Psoas muscle (tissue), 8 donors: ENCODE measurements around the gene MTUS2. TPM values are rescaled to one million over a fixed set of nuclear protein-coding genes. Genes with fewer than 3 reads are reported as not detected.

Source experiments
- ATAC-seq, 4 donors: fragments of 200-7000 bp; cut with Tn5 transposase; one replicate each; pipeline ENCODE4 v1.9.1; 2020; ENCODE audit warnings: moderate library complexity in 3 of 4, mild to moderate bottlenecking in 2 of 4
- DNase-seq, 2 donors: peaks; one replicate each; pipeline ENCODE4 v3.0.0-alpha.2; 2020
- H3K27ac ChIP-seq: fragments of 200-600 bp; one replicate; pipeline ENCODE4 v1.8.0; 2022
- H3K27me3 ChIP-seq, 3 donors: fragments of 200-600 bp in 1 of 3; one replicate each; pipeline versions ENCODE4 v1.6.1 to v1.8.0; 2013 to 2022; ENCODE audit warnings: low read length in 2 of 3, mild to moderate bottlenecking in 2 of 3, moderate library complexity in 1 of 3; ENCODE audit not compliant: insufficient read depth in 3 of 3
- H3K36me3 ChIP-seq, 2 donors: fragments of 200-600 bp in 1 of 2; one replicate each; pipeline versions ENCODE4 v1.6.1 to v1.8.0; 2013 to 2022; ENCODE audit warnings: low read depth in 1 of 2, mild to moderate bottlenecking in 1 of 2, moderate library complexity in 1 of 2; ENCODE audit not compliant: insufficient read depth in 1 of 2
- H3K4me1 ChIP-seq: fragments of 200-600 bp; one replicate; pipeline ENCODE4 v1.8.0; 2022
- H3K4me3 ChIP-seq: fragments of 200-600 bp; one replicate; pipeline ENCODE4 v1.8.0; 2022; ENCODE audit warnings: mild to moderate bottlenecking
- H3K9me3 ChIP-seq: fragments of 200-600 bp; one replicate; pipeline ENCODE4 v1.8.0; 2022
- CTCF ChIP-seq: fragments of 200-600 bp; IDR thresholded peaks from one replicate; pipeline ENCODE4 v1.8.0; 2022; ENCODE audit warnings: antibody characterized with exemption
- WGBS, 3 donors: extraction: QIAGEN DNeasy Blood & Tissue Kit; methylation state at CpG; one replicate each; pipeline versions ENCODE4 v1.1.6 to v1.1.7; 2013; 5-methylcytosine and 5-hydroxymethylcytosine counted together
- intact Hi-C, 2 donors: fragments of 100-400 bp; cut with DNase I; formaldehyde crosslinking; loops; one replicate each; pipeline versions ENCODE4 v1.11.0 to v1.14.2; 2022
- polyA plus RNA-seq, 3 donors: library from polyadenylated mRNA; stranded (reverse); fragments of 200-250 nt; gene quantifications; one replicate each; pipeline ENCODE4 v1.2.3, GENCODE V29; 2013
- total RNA-seq, 4 donors: library from RNA; stranded (reverse); fragmentation: NEBNext Ultra II Directional in 2 of 4; extraction: Animal tissue kit (Norgen Biotek cat#: 25700) in 2 of 4; gene quantifications; one replicate each; pipeline versions ENCODE4 v1.2.1 to v1.2.4, GENCODE V29; 2021 to 2023
- donor health status: healthy with polysubstance abuse.
- donor health status: DM: no; HTN: no; CAD: no; lungs with moderate emphysema.
- donor health status: Bipolar disorder and iron deficiency.
- donor health status: healthy.
- donor health status: DM: yes; HTN: yes; CAD: no.
- donor health status: DM: no; HTN: no; CAD: no.
- donor health status: DM: no; HTN: no; CAD: no.
- donor health status: DM: yes; HTN: yes; CAD: no.

The MTUS2 gene
- total and polyA plus RNA-seq, 7 donors = 0.03 to 0.79 (median 0.14) TPM; not detected in 2

GRCh38 chr13:29499506-29500165 is 679.5 kb downstream of the MTUS2 start:
- Histone ChIP-seq H3K4me1 (no peaks in the 10 kb centered on the region), H3K36me3 (no peaks in the 10 kb centered on the region), H3K27ac (no peak overlapping the region), H3K9me3 (no peaks in the 10 kb centered on the region), H3K27me3 (peaks cover 0 to 62% (median 15%) of the 10 kb centered on the region in 3 donors), H3K4me3 (no peak overlapping the region)
- no peak for TF ChIP-seq CTCF
- WGBS, 3 donors = 47 to 62% (median 47%) methylated on average over 7 of the region's 7 CpGs
- intact Hi-C loops = loop anchor here in 1 of 2 donors (10.0 kb wide), 1 partner anchor 355 kb away; the partner anchor contains the start of gene UBL3
- DNase-seq (no peak), ATAC-seq (no peak)

GRCh38 chr13:29500386-29500785 is 680.2 kb downstream of the MTUS2 start:
- Histone ChIP-seq H3K27ac (no peak overlapping the region), H3K36me3 (no peaks in the 10 kb centered on the region), H3K9me3 (no peaks in the 10 kb centered on the region), H3K4me3 (no peak overlapping the region), H3K27me3 (peaks cover 0 to 68% (median 19%) of the 10 kb centered on the region in 3 donors), H3K4me1 (no peaks in the 10 kb centered on the region)
- ATAC-seq = no peak
- intact Hi-C loops = loop anchor here in 1 of 2 donors (10.0 kb wide), 1 partner anchor 354 kb away; the partner anchor contains the start of gene UBL3
- 65 to 83% (median 69%) methylated on average over 7 of the region's 7 CpGs for WGBS, 3 donors
- no peak for DNase-seq
- TF ChIP-seq CTCF = no peak

GRCh38 chr13:29501674-29502073 is 681.5 kb downstream of the MTUS2 start:
- Histone ChIP-seq H3K36me3 (no peaks in the 10 kb centered on the region), H3K9me3 (no peaks in the 10 kb centered on the region), H3K27ac (no peak overlapping the region), H3K4me3 (no peak overlapping the region), H3K27me3 (peaks cover 0 to 76% (median 24%) of the 10 kb centered on the region in 3 donors), H3K4me1 (no peaks in the 10 kb centered on the region)
- ATAC-seq (no peak), DNase-seq (no peak)
- intact Hi-C loops = loop anchor here in 1 of 2 donors (10.0 kb wide), 1 partner anchor 353 kb away; the partner anchor contains the start of gene UBL3
- TF ChIP-seq CTCF = no peak
- 88 to 94% (median 89%) methylated on average over 4 of the region's 4 CpGs for WGBS, 3 donors

- WGBS, 3 donors = 27 to 46% (median 31%) methylated on average over 13 of the region's 13 CpGs
- Histone ChIP-seq H3K27me3 (peaks cover 0 to 78% (median 24%) of the 10 kb centered on the region in 3 donors), H3K4me1 (no peaks in the 10 kb centered on the region), H3K4me3 (peak overlapping the region; percentile 36), H3K9me3 (no peaks in the 10 kb centered on the region), H3K27ac (no peak overlapping the region), H3K36me3 (no peaks in the 10 kb centered on the region)
- intact Hi-C loops = loop anchor here in 1 of 2 donors (10.0 kb wide), 1 partner anchor 352 kb away; the partner anchor contains the start of gene UBL3
- peak in 1 of 2 donors; percentile 42 for DNase-seq
- ATAC-seq = peak; percentile 29 to 70 (median 50)
- no peak for TF ChIP-seq CTCF
Observed at GRCh38 chr13:29502391-29503008, 682.4 kb downstream of the MTUS2 start.
